ENCODE results near the gene ZDHHC14.

Gene ZDHHC14

GRCh38 chr6:157690441-157691210 lies 309.6 kb downstream of the ZDHHC14 start:
- no peak for TF ChIP-seq CTCF (IDR thresholded peaks at IDR 0.05)

GRCh38 chr6:157693867-157694266 lies 312.9 kb downstream of the ZDHHC14 start:
- TF ChIP-seq CTCF (IDR thresholded peaks at IDR 0.05) = no peak

- TF ChIP-seq CTCF (IDR thresholded peaks at IDR 0.05) = no peak
Observed at GRCh38 chr6:157695301-157696040, 314.5 kb downstream of the ZDHHC14 start.

GRCh38 chr6:157699777-157700636 lies 319.0 kb downstream of the ZDHHC14 start:
- no peak for TF ChIP-seq CTCF (IDR thresholded peaks at IDR 0.05)

- no peak for TF ChIP-seq CTCF (IDR thresholded peaks at IDR 0.05)
Observed at GRCh38 chr6:157706883-157707282, 325.9 kb downstream of the ZDHHC14 start.

- no peak for TF ChIP-seq CTCF (IDR thresholded peaks at IDR 0.05)
Observed at GRCh38 chr6:157707576-157707975, 326.6 kb downstream of the ZDHHC14 start.

- no peak for TF ChIP-seq CTCF (IDR thresholded peaks at IDR 0.05)
Observed at GRCh38 chr6:157708239-157708638, 327.2 kb downstream of the ZDHHC14 start.

Data from LNCAP (cell line).